Activated CD4-positive, CD25-positive, alpha-beta regulatory T cell treated with anti-CD3 and anti-CD28 coated beads, Interleukin-2, amount 50 U/mL, for 16 hours (primary cell): Measurements from ENCODE around the gene SLC6A18.

ENCODE experiments used
- DNase-seq: peaks from one replicate; pipeline ENCODE4 v3.0.0-alpha.2; 2020; ENCODE audit warnings: low read depth, low spot score

The SLC6A18 gene

GRCh38 chr5:1186351-1187233 is 38.6 kb upstream of the SLC6A18 start:
- DNase-seq: no peak

DNA sequence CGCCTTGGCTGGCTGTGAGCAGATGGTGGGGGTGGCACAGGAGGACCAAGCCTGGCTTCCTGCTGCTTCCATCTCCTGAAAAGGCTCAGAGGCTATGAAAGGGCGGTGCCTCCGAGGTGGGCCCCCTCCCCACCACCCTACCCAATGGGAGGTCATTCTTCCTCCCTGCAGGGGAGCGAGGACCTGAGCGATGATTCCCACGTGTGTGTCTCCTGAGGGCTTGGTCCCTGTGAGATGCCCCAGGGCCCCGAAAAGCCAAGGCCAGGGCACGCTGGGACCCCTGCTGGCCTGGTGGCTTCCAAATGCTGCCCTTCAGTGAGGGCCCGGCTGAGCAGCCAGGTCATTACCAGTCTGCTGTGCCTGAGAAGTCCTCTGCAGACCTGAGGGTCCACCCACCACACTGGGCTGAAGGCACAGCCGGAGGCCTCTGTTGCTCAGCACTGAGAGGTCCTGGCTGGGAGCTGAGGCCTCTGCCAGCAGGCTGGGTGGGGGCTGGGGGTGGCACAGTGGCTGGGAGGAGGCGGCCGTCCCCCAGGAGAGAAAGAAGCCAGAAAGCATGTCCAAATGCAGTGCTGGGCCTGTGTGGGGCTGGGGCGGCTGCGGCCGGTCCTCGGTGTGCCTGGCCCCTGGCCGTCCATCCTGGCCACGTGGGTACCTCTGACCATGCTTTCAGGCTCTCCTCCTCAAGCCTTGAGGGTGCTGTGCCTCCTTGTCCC is 37.8 kb upstream of the SLC6A18 start:
- DNase-seq: no peak

DNA sequence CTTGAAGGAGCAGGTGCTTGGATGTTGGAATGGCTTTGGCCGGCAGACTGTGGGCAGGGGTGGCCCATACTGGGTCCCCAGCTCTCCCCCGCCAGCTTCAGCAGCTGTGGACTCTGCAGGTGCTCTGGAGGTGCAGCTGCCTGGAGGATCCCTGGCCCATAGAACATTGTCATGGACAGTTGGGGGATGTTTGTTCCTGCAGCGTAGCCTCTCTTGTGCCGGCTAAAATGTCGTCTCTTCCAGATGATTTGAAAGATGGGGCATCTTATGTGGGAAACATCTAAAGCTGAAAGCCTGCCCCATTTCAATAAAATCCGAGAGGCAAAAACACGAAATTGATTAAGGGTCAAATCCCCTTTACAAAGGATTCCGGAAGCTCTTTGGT is 37.2 kb upstream of the SLC6A18 start:
- no peak for DNase-seq

DNA sequence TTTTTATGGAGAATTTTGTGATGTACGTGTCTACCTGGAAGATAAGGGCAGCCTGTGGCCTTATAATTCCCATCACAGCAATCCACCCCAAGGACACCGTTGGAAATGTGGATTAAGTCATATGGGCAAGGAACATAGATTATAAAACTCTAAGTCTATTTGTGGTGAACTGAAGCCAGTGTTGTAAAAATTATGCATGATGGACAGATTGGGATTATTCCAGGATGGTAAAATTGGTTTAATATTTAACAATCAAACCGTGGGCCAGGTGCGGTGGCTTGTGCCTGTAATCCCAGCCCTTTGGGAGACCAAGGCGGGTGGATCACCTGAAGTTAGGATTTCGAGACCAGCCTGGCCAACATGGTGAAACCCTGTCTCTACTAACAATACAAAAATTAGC is 36.7 kb upstream of the SLC6A18 start:
- DNase-seq: no peak

DNA sequence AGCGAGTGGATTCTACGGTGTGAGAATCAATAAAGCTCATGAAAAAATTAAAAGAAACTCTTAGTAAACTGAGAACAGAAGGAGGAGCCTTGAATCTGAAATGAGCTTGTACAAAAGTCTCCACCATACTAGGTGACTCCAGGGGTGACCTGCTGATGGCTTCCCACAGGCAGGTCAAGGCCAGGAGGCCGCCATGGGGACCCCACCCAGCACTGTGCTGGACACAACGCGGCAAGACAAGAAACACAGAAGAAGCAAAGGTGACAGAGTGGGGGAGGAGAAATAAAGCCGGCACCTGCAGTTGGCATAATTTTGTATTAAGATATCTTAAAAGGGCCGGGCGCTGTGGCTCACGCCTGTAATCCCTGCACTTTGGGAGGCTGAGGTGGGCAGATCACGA is 35.9 kb upstream of the SLC6A18 start:
- DNase-seq: no peak

GRCh38 chr5:1190278-1190677 is 34.9 kb upstream of the SLC6A18 start:
- no peak for DNase-seq

- no peak for DNase-seq
Measured at GRCh38 chr5:1190837-1191239, 34.3 kb upstream of the SLC6A18 start.

- no peak for DNase-seq
Measured at GRCh38 chr5:1192971-1193590, 32.1 kb upstream of the SLC6A18 start.

- DNase-seq: no peak
Measured at GRCh38 chr5:1193591-1193985, 31.6 kb upstream of the SLC6A18 start.

- no peak for DNase-seq
Measured at GRCh38 chr5:1194378-1194777, 30.8 kb upstream of the SLC6A18 start.

DNA sequence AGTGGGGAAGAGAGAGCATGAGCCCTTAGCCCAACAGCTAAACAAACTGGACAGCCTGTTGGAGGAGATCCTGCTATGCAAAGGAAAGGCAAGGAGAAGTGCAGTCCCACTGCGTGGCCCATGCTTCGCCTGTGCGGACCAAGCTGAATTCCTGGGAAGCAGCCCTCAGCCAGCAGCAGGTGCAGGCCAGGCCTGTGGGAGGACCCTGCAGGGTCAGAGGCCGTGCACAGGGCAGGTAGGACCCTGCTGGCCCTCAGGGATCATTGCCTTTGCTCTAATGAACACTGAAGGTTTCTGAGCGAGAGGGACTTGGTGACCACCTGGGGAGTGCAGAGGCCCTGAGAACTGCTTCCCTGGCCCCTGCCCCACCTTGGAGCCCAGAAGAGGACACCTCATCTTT is 29.7 kb upstream of the SLC6A18 start:
- DNase-seq: no peak

DNA sequence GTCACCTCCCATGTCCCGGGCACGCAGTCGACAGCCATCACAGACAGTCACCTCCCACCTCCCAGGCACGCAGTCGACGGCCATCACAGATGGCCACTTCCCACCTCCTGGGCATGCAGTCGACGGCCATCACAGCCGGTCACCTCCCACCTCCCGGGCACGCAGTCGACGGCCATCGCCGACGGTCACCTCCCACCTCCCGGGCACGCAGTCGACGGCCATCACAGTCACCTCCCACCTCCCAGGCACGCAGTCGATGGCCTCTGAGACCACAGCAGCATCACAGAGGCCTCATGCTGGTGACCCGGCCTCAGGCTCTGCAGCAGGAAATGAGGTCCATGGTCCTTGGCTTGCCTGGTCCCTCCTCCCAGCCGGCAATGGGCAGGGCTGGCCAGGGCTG is 29.3 kb upstream of the SLC6A18 start:
- no peak for DNase-seq

DNA sequence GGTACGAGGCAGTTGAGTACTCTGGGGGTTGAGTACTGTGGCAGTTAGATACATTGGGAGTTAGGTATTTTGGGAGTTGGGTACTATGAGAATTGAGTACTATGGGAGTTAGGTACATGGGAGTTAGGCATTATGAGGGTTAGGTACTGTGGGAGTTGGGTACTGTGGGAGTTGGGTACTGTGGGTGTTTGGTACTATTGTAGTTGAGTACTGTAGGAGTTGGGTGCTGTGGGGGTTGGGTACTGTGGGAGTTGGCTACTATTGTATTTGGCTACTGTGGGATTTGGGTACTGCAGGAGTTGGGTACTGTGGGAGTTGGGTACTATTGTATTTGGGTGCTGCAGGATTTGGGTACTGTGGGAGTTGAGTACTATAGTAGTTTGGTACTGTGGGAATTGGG is 28.6 kb upstream of the SLC6A18 start:
- no peak for DNase-seq

- DNase-seq: no peak
Measured at GRCh38 chr5:1197876-1198666, 27.1 kb upstream of the SLC6A18 start.

DNA sequence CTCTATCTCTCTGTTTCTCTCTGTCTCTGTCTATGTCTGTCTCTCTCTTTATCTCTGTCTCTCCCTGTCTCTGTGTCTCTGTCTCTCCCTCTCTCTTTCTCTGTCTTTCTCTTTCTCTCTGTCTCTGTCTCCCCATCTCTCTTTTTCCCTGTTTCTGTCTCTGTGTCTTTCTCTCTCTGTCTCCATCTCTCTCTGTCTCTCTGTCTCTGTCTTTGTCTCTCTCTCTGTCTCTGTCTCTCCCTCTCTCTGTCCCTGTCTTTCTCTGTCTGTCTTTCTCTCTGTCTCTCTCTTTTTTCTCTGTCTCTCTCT is 25.9 kb upstream of the SLC6A18 start:
- no peak for DNase-seq

- DNase-seq: no peak
Measured at GRCh38 chr5:1199649-1200494, 25.3 kb upstream of the SLC6A18 start.

DNA sequence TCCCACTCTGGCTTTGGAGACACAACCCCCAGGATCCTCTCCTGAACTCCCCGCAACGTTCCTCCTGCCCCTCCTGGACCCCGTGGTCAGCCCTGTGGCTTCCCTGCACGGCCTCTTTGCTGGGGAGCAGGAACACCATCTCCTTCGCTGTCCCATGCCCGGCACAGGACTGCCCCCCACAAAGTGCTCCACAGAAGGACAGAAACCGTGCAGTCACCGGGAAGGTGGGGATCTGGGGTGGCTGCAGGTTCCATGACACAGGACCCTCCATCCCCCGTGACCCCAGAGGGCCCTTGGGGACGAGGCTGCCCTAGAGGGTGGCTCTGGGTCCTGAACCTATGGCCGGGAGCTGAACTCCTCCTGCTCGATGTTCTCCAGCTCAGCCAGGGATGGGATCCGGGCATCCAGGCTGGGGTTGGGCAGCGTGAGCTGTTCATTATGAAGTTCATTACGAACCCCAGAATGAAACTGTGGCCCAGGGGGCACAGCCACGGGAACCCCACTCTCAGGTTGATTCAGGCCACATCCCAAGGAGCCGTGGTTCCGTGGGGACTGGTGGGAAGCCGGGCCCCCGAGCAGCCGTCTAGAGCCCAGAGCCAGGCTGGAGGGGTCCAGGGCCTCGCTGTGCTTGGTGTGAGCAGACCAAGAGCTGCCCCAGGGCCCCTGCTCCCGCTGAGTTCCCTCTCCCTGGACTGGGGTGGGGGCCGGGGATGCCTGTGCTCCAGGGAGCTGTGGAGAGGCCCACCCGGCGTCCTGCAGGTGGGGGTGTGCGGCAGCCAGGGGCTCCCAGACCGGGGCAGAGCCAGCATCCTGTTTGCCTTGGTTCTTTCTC is 24.5 kb upstream of the SLC6A18 start:
- DNase-seq: no peak

- DNase-seq: no peak
Measured at GRCh38 chr5:1201327-1202025, 23.7 kb upstream of the SLC6A18 start, which contains the start of gene SLC6A19. Gene SLC6A19, plus strand, starts transcription at chr5:1201595. Its CDS starts 56 bp downstream, at chr5:1201651.

- DNase-seq: no peak
Measured at GRCh38 chr5:1202026-1202797, 23.0 kb upstream of the SLC6A18 start.
